ENCODE results near the gene RASA3.

RASA3 gene

DNA sequence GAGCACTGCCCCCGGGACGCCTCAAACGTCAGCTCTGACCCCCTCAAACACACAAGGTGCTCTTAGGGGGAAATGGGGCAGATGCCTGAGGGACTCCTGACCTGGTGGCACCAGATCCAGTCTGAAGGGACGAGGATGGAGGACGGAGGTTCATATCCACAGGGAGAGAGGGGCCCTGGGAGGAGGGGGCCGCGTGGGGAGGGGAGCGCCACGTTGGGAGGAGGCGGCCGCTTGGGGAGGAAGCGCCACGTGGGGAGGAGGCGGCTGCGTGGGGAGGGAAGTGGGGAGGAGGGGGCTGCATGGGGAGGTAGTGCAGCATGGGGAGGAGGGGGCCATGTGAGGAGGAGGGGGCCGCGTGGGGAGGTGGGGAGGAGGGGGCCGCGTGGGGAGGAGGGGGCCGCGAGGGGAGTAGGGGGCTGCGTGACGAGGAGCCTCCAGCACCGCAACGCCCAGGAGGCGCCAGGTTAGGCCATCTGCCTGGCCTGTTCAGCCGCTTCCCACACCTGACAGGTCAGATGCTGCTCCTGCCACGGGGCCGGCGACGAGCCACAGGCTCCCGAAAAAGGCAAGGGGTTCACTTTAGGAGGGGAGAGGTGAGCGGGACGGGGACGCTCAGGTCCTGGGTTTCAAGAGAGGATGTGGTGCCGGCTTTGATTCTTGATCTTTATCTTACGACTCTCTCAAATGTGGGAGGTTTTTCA, 121.9 kb downstream of the RASA3 start:
- DNase-seq (ENCODE audit: insufficient read length, low spot score) (no peak), FAIRE-seq (no peak)
- TF ChIP-seq, protein P1, sequence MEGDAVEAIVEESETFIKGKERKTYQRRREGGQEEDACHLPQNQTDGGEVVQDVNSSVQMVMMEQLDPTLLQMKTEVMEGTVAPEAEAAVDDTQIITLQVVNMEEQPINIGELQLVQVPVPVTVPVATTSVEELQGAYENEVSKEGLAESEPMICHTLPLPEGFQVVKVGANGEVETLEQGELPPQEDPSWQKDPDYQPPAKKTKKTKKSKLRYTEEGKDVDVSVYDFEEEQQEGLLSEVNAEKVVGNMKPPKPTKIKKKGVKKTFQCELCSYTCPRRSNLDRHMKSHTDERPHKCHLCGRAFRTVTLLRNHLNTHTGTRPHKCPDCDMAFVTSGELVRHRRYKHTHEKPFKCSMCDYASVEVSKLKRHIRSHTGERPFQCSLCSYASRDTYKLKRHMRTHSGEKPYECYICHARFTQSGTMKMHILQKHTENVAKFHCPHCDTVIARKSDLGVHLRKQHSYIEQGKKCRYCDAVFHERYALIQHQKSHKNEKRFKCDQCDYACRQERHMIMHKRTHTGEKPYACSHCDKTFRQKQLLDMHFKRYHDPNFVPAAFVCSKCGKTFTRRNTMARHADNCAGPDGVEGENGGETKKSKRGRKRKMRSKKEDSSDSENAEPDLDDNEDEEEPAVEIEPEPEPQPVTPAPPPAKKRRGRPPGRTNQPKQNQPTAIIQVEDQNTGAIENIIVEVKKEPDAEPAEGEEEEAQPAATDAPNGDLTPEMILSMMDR (IDR thresholded peaks at IDR 0.05; ENCODE audit: insufficient read depth, missing control alignments), result no peak

DNA sequence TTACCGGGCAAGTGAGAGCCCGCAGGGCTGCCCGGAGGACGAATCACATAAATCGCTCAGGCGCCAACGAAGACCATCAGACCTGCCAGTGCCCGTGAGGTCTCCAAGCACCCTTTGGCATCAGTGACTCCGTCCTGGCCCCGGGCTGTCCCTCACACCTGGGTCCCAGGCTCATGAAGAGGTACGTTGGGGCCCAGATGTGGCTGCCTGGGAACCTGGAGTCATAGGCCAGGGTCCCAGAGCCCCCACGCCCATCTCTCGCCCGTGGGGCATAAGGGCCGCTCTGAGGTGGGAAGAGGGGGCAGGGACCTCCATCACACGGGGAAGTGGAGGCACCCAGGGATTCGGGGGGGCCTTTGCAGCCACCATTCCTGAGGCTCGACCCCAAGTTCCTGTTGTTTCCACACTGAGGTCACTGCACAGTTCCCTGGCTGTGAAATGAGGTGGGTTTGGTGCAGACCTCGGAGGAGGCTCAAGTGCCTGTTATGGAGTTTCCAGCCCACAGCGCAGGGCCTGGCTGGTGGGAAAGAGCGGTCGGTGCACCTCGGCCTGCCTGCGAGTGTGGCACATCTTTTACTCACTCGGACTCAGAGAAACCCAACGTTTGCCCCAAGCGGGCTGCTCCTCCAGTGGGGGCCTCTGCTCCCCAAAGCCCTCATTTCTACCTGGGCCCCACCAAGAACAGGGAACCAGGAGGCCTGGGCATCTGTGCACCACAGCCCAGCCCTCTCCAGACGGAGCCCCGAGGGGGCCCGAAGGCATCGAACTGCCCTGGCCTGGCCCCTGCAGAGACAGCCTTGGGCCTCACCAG, 122.6 kb downstream of the RASA3 start:
- DNase-seq (ENCODE audit: insufficient read length, low spot score) (no peak), FAIRE-seq (no peak)
- TF ChIP-seq, protein P1 (IDR thresholded peaks at IDR 0.05; ENCODE audit: insufficient read depth, missing control alignments), result no peak

DNA sequence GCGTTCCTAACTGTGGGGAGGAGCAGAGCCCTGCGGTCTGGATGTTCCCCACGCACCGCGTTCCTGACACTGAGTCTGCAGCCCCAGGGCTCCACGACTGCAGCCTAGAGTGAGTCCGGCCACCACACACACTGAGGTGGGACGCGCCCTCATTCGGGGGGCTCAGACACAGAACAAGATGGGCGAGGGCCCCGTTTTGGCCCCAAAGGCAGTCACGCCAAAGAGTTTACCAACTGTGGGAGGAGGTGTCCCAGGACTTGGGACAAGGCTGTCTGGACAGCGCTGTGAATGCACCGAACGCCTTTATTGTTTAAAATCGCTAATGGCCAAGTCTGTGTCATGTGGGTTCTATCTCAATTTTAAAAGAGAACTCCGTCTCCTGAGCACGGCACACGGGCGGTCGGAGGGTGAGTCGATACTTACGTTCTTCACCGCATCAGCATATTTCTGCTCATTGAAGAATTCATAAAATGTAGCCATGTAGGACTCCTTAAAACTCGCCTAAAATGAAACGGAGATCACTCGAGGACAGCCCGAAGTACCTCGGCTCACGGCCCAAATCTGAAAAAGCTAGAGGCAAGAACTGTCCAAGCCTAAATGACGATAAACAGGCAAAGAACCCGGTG, 123.3 kb downstream of the RASA3 start:
- TF ChIP-seq, protein P1 (IDR thresholded peaks at IDR 0.05; ENCODE audit: insufficient read depth, missing control alignments), result no peak
- no peak for FAIRE-seq
- no peak for DNase-seq (ENCODE audit: insufficient read length, low spot score)

DNA sequence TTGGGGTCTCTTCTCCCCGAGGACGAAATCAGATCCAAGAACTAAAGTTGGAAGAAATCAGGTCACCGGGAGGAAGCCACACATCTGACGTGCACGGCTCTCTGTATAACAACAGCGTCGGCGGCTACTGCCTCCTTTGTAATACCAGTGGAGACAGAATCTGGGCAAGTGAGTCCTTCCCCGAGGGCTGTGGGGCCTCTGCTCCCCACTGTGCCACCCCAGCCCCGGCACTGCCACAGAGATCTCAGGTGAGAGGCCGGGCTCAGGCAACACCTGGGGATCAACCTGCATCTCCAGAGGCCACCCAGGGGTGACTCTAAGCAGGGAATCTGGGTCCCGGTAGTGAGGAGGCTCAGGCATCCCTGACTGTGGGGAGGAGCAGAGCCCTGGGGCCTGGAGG, 124.9 kb downstream of the RASA3 start:
- TF ChIP-seq, protein P1 (IDR thresholded peaks at IDR 0.05; ENCODE audit: insufficient read depth, missing control alignments), result no peak
- DNase-seq (ENCODE audit: insufficient read length, low spot score), result no peak
- no peak for FAIRE-seq

DNA sequence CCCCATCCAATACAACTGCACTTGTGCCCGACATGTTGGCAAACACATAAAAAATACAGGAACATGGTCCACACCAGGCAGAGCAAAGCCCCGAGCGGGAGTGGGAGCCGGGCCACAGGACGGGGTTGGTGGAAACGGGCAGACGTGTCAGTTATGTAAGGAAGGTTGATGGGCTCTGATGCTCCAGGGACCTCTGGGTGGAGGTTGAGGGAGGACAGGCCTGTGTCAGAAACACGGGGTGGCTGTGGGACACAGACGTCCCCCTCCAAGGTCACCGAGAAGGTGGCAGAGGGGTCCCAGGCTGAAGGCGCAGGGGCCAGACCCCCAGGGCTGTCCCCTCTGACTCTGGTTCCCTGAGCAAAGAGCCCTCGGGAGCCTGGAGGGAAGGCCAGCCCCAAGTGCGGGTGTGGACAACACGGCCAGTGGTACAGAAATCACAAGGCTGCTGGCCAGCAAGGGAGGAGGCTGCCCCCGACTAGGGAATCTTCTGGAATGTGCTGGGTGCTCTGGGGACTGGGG, 127.2 kb downstream of the RASA3 start:
- DNase-seq (ENCODE audit: insufficient read length, low spot score), result no peak
- TF ChIP-seq, protein P1 (IDR thresholded peaks at IDR 0.05; ENCODE audit: insufficient read depth, missing control alignments), result no peak
- FAIRE-seq, result no peak

DNA sequence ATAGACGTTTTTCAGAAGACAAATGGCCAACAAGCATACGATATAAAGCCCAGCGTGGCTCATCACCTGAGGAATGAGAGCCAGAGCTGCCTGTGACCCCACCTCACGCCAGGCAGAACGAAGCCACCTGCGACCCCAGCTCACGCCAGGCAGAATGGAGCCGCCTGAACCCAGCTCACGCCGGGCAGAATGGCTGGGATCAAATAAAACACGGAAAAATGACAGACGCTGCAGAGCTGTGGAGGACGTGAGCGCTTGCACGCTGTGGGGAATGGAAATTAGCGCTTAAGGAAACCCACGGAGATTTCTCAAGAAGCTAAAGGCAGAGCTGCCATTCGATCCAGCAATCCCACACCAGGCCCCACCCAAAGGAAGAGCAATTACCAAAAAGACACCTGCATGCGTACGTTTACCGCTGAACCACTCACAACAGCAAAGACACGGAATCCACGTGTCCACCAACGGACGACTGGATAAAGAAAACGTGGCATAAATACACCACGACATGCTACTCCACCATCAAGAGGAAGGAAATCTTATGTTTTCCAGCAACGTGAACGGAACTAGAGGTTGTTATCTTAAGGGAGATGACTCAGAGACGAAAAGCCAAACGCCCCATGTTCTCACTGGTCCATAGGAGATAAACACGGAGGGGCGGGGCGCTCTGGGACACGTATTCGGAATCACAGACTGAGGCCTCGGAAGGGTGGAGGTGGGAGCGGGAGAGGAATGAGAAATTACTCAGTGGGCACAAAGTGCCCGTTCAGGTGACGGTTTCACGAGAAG, 127.8 kb downstream of the RASA3 start:
- FAIRE-seq (no peak), DNase-seq (ENCODE audit: insufficient read length, low spot score) (no peak)
- TF ChIP-seq, protein P1 (IDR thresholded peaks at IDR 0.05; ENCODE audit: insufficient read depth, missing control alignments), result no peak
